Esophagus muscularis mucosa (tissue), 4 donors: ENCODE measurements around the gene CCDC124. TPM values are rescaled to one million over a fixed set of nuclear protein-coding genes. Genes with fewer than 3 reads are reported as not detected.

ENCODE experiments used
- DNase-seq: peaks from one replicate; pipeline ENCODE4 v3.0.0-alpha.2; 2017; ENCODE audit errors: extremely low spot score
- H3K27ac ChIP-seq, 4 donors: fragments of 200-600 bp; sonication (generic); replicated peaks in 1 of 4; 1 replicate in 3 of 4; 2 replicates in 1 of 4; pipeline ENCODE4 v1.5.1; 2016 to 2019; ENCODE audit warnings: mild to moderate bottlenecking in 1 of 4
- H3K27me3 ChIP-seq, 4 donors: fragments of 200-600 bp; sonication (generic); one replicate each; pipeline versions ENCODE4 v1.5.1 to v1.6.0; 2016 to 2019
- H3K36me3 ChIP-seq, 4 donors: fragments of 200-600 bp; sonication (generic); one replicate each; pipeline ENCODE4 v1.5.1; 2016 to 2019
- H3K4me1 ChIP-seq, 4 donors: fragments of 200-600 bp; sonication (generic); one replicate each; pipeline ENCODE4 v1.5.1; 2016 to 2019
- H3K4me3 ChIP-seq, 4 donors: fragments of 200-600 bp; sonication (generic); 1 replicate in 2 of 4; 2 replicates in 2 of 4; pipeline ENCODE4 v1.5.1; 2016 to 2019; ENCODE audit warnings: mild to moderate bottlenecking in 4 of 4, moderate library complexity in 1 of 4
- H3K9me3 ChIP-seq, 4 donors: fragments of 200-600 bp; sonication (generic); 1 replicate in 3 of 4; 2 replicates in 1 of 4; pipeline ENCODE4 v1.5.1; 2016 to 2019
- CTCF ChIP-seq, 3 experiments: fragments of 200-600 bp in 2 of 3; fragments of 450-650 bp in 1 of 3; sonication (generic) in 2 of 3; IDR thresholded peaks; one replicate each; pipeline ENCODE4 v1.5.1; 2017 to 2019; ENCODE audit warnings: antibody characterized with exemption in 3 of 3, mild to moderate bottlenecking in 2 of 3, moderate library complexity in 1 of 3
- EP300 ChIP-seq: sonication (generic); formaldehyde crosslinking; IDR thresholded peaks from one replicate; pipeline ENCODE4 v1.6.1; 2017; ENCODE audit warnings: antibody characterized with exemption
- POLR2A ChIP-seq: fragments of 450-650 bp; IDR thresholded peaks from one replicate; pipeline ENCODE4 v1.6.1; 2017; ENCODE audit warnings: antibody characterized with exemption, moderate library complexity, mild to moderate bottlenecking, low read depth
- POLR2AphosphoS5 ChIP-seq, 2 donors: sonication (generic); formaldehyde crosslinking; IDR thresholded peaks; one replicate each; pipeline ENCODE4 v1.6.1; 2017; ENCODE audit warnings: antibody characterized with exemption in 2 of 2
- WGBS: methylation state at CpG from one replicate; pipeline ENCODE4 v1.1.5; 2018; 5-methylcytosine and 5-hydroxymethylcytosine counted together
- intact Hi-C: fragments of 100-400 bp; cut with DNase I; formaldehyde crosslinking; loops from one replicate; pipeline ENCODE4 v1.15.1; 2023
- total RNA-seq, 4 donors: library from RNA; depleted of rRNA; stranded (reverse); fragments of >200 nt; gene quantifications; one replicate each; pipeline versions ENCODE4 v1.1.0 to v1.2.1, GENCODE V29; 2016

The CCDC124 gene
- total RNA-seq, 4 donors from 2014 or later = 51.2 to 97.4 (median 74.3) TPM

GRCh38 chr19:17942181-17942580, 9.4 kb downstream of the CCDC124 start:
- intact Hi-C loops = loop anchor here (10.0 kb wide), 1 partner anchor 123 kb away; no protein-coding TSS in a partner anchor
- no peaks in the 10 kb centered on the region for H3K9me3 ChIP-seq
- H3K36me3 ChIP-seq = peaks cover 6 to 66% (median 56%) of the 10 kb centered on the region in 4 donors
- WGBS = 65% methylated on average over 17 of the region's 17 CpGs
- no peak for DNase-seq
- peaks cover under 1 to 31% (median 26%) of the 10 kb centered on the region in 4 donors for H3K4me1 ChIP-seq
- TF ChIP-seq POLR2AphosphoS5 (IDR thresholded peaks at IDR 0.05) = no peak
- TF ChIP-seq EP300 = no peak
- TF ChIP-seq CTCF (IDR thresholded peaks at IDR 0.05) = no peak
- no peak for TF ChIP-seq POLR2A
- no peak overlapping the region for H3K27ac ChIP-seq
- no peaks in the 10 kb centered on the region for H3K27me3 ChIP-seq
- H3K4me3 ChIP-seq = no peak overlapping the region

- DNase-seq = no peak
- TF ChIP-seq CTCF (IDR thresholded peaks at IDR 0.05) (no peak), EP300 (no peak), POLR2A (no peak), POLR2AphosphoS5 (IDR thresholded peaks at IDR 0.05) (no peak)
- H3K27me3 ChIP-seq = no peaks in the 10 kb centered on the region
- intact Hi-C loops = loop anchor here (10.0 kb wide), 1 partner anchor 122 kb away; no protein-coding TSS in a partner anchor
- H3K27ac ChIP-seq = no peak overlapping the region
- WGBS = 78% methylated on average over 38 of the region's 41 CpGs
- peaks cover 3 to 35% (median 30%) of the 10 kb centered on the region in 4 donors for H3K4me1 ChIP-seq
- H3K9me3 ChIP-seq = no peaks in the 10 kb centered on the region
- H3K4me3 ChIP-seq = no peak overlapping the region
- H3K36me3 ChIP-seq = peaks cover 6 to 61% (median 51%) of the 10 kb centered on the region in 4 donors
Observed at GRCh38 chr19:17942582-17943273, 9.9 kb downstream of the CCDC124 start.

- Histone ChIP-seq H3K36me3 (peaks cover 6 to 53% (median 46%) of the 10 kb centered on the region in 4 donors), H3K9me3 (no peaks in the 10 kb centered on the region), H3K27ac (peak overlapping the region in 2 of 4 donors; percentile 30 to 46), H3K4me3 (no peak overlapping the region), H3K4me1 (peaks cover 5 to 40% (median 35%) of the 10 kb centered on the region in 4 donors), H3K27me3 (peaks cover 0 to 5% (median 0%) of the 10 kb centered on the region in 4 donors)
- WGBS = 79% methylated on average over 53 of the region's 57 CpGs
- intact Hi-C loops = loop anchor here (10.0 kb wide), 1 partner anchor 121 kb away; no protein-coding TSS in a partner anchor
- TF ChIP-seq CTCF (IDR thresholded peaks at IDR 0.05) = no peak
- no peak for TF ChIP-seq EP300
- TF ChIP-seq POLR2AphosphoS5 (IDR thresholded peaks at IDR 0.05) = no peak
- no peak for TF ChIP-seq POLR2A
- no peak for DNase-seq
Observed at GRCh38 chr19:17943274-17944221, 10.7 kb downstream of the CCDC124 start.

- 54% methylated on average over 4 of the region's 4 CpGs for WGBS
- H3K27ac ChIP-seq = peak overlapping the region in 2 of 4 donors; percentile 30 to 46
- no peaks in the 10 kb centered on the region for H3K9me3 ChIP-seq
- H3K4me3 ChIP-seq = no peak overlapping the region
- H3K36me3 ChIP-seq = peaks cover 2 to 45% (median 39%) of the 10 kb centered on the region in 4 donors
- H3K27me3 ChIP-seq = peaks cover 0 to 12% (median 0%) of the 10 kb centered on the region in 4 donors
- intact Hi-C loops = loop anchor here (10.0 kb wide), 1 partner anchor 120 kb away; no protein-coding TSS in a partner anchor
- DNase-seq = no peak
- TF ChIP-seq POLR2A = no peak
- TF ChIP-seq POLR2AphosphoS5 (IDR thresholded peaks at IDR 0.05) = peak in 1 of 2 donors; percentile 34
- H3K4me1 ChIP-seq = peaks cover 12 to 47% (median 43%) of the 10 kb centered on the region in 4 donors
Observed at GRCh38 chr19:17944301-17944700, 11.5 kb downstream of the CCDC124 start.
